LNCaP clone FGC (cell line): Measurements from ENCODE around the gene TNS4.

Experiments used
- DNase-seq: peaks from one replicate; pipeline ENCODE4 v3.0.0-alpha.2; 2011; ENCODE audit warnings: low read depth
- H3K4me3 ChIP-seq: 2 replicates; pipeline ENCODE4 v1.5.1; 2011; ENCODE audit warnings: mild to moderate bottlenecking, low read depth, low read length, control low read depth
- CTCF ChIP-seq: IDR thresholded peaks from 2 replicates; pipeline ENCODE4 v1.5.1; 2012; ENCODE audit warnings: mild to moderate bottlenecking; ENCODE audit not compliant: control insufficient read depth, insufficient read depth; ENCODE audit errors: extremely low read depth

The TNS4 gene

GRCh38 chr17:40533896-40534295 is 32.5 kb upstream of the TNS4 start:
- no peak for DNase-seq
- no peak overlapping the region for H3K4me3 ChIP-seq
- no peak for TF ChIP-seq CTCF

DNA sequence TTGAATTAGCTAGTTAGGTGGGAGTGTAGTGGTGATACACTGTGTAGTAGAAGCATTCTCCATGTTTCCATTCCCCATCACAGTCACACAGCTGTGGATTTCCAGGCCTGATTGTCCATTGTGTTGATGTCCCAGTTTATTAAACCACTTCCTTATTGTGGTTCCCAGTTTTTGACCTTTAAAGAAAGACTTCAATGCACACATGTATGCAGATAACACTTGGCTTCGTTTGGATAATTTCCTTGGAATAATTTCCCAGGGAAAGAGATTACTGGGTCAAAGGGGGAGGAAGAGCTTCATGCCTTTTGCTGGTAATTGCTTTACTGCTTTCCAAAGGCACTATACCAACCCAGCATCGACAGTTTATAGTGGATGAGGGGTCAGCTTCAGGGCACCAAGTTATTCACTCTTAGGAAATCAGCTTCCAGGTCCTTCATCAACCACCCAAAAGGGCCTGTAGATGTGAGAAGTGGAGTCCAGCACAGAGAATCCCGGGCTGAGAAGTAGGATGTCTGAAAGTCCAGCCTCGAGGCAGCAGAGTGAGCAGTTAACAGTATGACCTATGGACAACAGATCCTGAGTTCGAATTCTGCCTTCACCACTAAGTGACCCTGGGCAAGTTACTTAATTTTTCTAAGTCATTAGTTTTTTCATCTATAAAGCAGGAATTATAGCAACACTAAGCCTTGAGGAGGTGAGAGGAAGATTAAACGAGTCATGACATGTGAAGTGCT is 31.3 kb upstream of the TNS4 start:
- no peak for DNase-seq
- H3K4me3 ChIP-seq, result no peak overlapping the region
- TF ChIP-seq CTCF, result no peak

DNA sequence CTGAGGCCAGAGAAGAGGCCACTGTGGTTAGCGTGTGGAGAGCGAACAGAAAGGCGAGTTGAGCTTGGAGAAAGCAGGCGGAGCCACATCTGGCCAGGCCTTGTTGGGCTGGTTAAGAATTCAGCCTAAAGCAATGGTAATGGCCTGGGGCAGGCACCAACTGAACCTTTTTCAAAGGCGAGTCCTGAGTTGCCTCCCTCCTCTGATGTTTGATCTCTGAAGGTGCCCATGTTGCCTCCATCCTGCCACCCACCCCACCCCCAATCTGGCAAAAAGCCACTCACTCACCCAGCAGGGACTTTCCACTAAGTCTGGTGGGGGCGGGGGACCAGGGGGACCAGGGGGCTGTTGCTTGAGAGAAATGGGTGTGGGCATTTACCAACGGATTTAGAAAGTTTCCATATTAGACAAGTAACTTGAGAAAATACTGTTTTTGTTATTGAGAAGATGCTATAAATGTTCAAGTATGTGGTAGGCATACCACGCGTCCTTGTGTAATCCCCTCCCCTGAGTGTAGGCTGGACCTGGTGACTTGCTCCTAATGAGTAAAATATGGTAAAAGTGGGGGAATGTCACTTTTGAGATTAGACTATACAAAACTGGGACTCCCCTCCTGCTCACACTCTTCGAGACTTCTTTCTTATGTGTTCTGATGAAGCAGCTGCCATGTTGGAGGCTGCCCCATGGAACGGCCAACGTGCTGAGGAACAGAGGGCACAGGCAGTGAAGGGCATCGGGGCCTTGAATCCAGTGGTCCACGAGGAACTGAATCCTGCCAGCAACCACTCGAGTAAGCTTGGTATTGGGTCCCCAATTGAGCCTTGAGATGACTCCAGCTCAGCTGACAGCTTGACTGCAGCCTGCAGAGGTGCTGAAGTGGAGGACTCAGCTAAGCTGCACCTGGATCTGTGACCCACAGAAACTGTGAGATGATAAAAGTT is 29.9 kb upstream of the TNS4 start:
- H3K4me3 ChIP-seq, result no peak overlapping the region
- DNase-seq, result no peak
- no peak for TF ChIP-seq CTCF

DNA sequence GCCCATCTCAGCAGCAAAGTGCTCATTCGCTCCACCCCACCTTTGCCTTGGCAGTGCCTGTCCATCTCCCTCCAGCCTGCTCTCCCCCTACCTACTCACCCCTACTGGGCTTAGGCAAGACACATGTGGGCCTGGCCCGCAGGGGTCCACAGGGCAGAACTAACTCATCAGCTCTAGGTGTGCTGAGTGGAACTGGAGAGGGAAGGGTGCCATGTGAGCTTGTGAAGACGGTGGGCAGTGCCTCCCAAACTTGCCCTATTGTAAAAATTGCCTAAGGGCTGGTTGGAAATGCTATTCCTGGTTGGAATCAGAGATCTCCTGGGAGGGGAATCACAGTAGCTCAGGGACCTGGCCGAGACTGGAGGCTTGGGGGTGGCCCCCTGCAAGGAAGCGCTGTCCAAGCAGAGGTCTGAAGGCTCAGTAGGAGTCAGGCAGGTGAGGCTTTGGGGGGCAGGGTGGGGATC is 29.1 kb upstream of the TNS4 start:
- no peak for TF ChIP-seq CTCF
- H3K4me3 ChIP-seq, result no peak overlapping the region
- DNase-seq, result no peak

DNA sequence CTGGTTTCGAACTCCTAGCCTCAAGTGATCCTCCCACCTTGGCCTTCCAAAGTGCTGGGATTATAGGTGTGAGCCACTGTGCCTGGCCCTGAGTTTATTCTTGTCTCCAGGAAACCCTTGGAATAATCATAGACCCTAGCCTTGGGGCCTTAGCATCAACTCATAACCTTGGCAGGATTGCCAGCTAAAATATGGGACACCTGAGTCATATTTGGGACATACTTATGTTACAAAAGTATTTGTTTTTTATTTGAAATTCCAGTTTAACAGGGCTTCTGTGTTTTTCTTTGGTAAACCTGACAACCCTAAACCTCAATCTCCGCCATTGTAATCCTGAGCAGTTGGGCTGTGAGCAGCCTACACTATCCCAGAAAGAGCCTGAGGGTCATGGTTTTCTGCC is 28.6 kb upstream of the TNS4 start:
- no peak overlapping the region for H3K4me3 ChIP-seq
- TF ChIP-seq CTCF, result no peak
- no peak for DNase-seq

DNA sequence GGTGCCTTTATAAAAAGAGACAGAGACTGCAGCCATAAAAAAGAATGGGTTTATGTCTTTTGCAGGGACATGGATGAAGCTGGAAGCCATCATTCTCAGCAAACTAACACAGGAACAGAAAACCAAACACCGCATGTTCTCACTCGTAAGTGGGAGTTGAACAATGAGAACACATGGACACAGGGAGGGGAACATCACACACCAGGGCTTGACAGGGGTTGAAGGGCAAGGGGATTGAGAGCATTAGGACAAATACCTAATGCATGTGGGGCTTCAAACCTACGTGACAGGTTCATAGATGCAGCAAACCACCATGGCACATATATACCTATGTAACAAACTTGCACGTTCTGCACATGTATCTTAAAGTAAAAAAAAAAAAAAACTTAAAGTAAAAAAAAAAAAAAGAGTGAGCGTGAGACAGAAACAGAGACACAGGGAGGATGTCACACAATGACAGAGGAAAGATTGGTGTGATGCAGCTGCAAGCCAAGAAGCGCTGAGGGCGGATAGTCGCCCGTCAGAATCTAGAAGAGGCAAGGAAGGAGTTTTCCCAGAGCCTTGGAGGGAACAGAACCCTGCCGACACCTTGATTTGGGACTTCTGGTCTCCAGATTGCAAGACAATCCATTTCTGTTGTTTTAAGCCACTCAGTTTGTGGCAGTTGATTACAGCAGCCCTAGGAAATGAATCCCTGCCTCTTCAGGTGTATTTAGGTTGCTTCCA is 27.4 kb upstream of the TNS4 start:
- TF ChIP-seq CTCF, result no peak
- no peak for DNase-seq
- H3K4me3 ChIP-seq, result no peak overlapping the region
